Fibroblast of lung (primary cell): ENCODE measurements around the gene TENM4.

Experiments used
- EZH2 ChIP-seq: IDR thresholded peaks from 2 replicates; pipeline ENCODE4 v1.5.1; 2012; ENCODE audit warnings: low read length, control low read depth, mild to moderate bottlenecking; ENCODE audit errors: missing control alignments
- TF ChIP-seq, protein P1 (sequence below), 2 donors: IDR thresholded peaks in 1 of 2; conservative IDR thresholded peaks in 1 of 2; 1 replicate in 1 of 2; 2 replicates in 1 of 2; pipeline ENCODE4 v1.5.1; 2011 to 2012; ENCODE audit warnings: low read length in 2 of 2, control low read depth in 1 of 2, inconsistent platforms in 1 of 2, low read depth in 1 of 2, mild to moderate bottlenecking in 1 of 2

DNA sequence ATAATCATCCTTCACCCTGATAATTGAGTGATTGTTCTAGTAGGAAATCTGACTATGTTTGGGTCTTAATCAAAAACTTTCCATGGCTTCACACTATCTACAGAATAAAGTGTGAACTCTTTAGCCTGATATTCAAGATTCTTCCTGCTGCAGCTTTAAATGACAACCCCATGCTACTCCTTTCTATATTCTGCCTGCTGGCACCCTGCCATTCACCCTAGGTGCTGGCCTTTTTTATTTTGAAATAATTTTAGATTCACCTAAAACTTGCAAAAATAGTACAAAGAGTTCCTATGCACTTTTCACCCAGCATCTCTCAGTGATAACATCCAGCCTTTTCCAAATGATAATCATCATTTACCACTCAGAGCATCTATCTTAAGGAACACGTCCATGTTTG is 502.8 kb downstream of the TENM4 start:
- TF ChIP-seq, protein P1, sequence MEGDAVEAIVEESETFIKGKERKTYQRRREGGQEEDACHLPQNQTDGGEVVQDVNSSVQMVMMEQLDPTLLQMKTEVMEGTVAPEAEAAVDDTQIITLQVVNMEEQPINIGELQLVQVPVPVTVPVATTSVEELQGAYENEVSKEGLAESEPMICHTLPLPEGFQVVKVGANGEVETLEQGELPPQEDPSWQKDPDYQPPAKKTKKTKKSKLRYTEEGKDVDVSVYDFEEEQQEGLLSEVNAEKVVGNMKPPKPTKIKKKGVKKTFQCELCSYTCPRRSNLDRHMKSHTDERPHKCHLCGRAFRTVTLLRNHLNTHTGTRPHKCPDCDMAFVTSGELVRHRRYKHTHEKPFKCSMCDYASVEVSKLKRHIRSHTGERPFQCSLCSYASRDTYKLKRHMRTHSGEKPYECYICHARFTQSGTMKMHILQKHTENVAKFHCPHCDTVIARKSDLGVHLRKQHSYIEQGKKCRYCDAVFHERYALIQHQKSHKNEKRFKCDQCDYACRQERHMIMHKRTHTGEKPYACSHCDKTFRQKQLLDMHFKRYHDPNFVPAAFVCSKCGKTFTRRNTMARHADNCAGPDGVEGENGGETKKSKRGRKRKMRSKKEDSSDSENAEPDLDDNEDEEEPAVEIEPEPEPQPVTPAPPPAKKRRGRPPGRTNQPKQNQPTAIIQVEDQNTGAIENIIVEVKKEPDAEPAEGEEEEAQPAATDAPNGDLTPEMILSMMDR (conservative IDR thresholded peaks at IDR 0.05 in 1 of 2, IDR thresholded peaks at IDR 0.05 in 1 of 2; ENCODE audit: low read depth in 1 of 2, low read length in 2 of 2), result no peak
- TF ChIP-seq EZH2, result no peak
